KMS-11 (cell line): ENCODE measurements around the gene DCAF8L2.

Experiments used
- H2AFZ ChIP-seq: fragments of 200-600 bp; sonication (generic); 2 replicates; pipeline ENCODE4 v1.6.1; 2016; ENCODE audit warnings: antibody characterized with exemption, mixed run types, low read depth
- H3K27ac ChIP-seq: fragments of 200-600 bp; sonication (generic); 2 replicates; pipeline ENCODE4 v1.6.1; 2016; ENCODE audit warnings: mild to moderate bottlenecking, mixed run types
- H3K27me3 ChIP-seq: fragments of 200-600 bp; sonication (generic); 2 replicates; pipeline ENCODE4 v1.6.1; 2017; ENCODE audit warnings: mild to moderate bottlenecking, low read depth, mixed run types, moderate library complexity; ENCODE audit not compliant: insufficient read depth
- H3K36me3 ChIP-seq: fragments of 200-600 bp; sonication (generic); 2 replicates; pipeline ENCODE4 v1.6.1; 2017; ENCODE audit warnings: mild to moderate bottlenecking, mixed run types; ENCODE audit not compliant: insufficient read depth
- H3K4me1 ChIP-seq: fragments of 200-600 bp; sonication (generic); 2 replicates; pipeline ENCODE4 v1.6.1; 2016; ENCODE audit warnings: mild to moderate bottlenecking, low read depth, mixed run types; ENCODE audit not compliant: poor library complexity, severe bottlenecking
- H3K4me2 ChIP-seq: fragments of 200-600 bp; sonication (generic); 2 replicates; pipeline ENCODE4 v1.7.0; 2016; ENCODE audit warnings: mild to moderate bottlenecking, mixed run types
- H3K4me3 ChIP-seq: fragments of 200-600 bp; sonication (generic); IDR thresholded peaks from 2 replicates; pipeline ENCODE4 v1.6.1; 2017; ENCODE audit warnings: low read depth, low read length, mixed read lengths; ENCODE audit not compliant: insufficient read depth
- H3K79me2 ChIP-seq: fragments of 200-600 bp; sonication (generic); 2 replicates; pipeline ENCODE4 v1.6.1; 2016; ENCODE audit warnings: low read depth, mixed run types; ENCODE audit not compliant: insufficient read depth
- H3K9ac ChIP-seq: fragments of 200-600 bp; sonication (generic); 2 replicates; pipeline ENCODE4 v1.6.1; 2016; ENCODE audit warnings: mild to moderate bottlenecking, mixed run types
- H4K20me1 ChIP-seq: fragments of 200-600 bp; sonication (generic); 2 replicates; pipeline ENCODE4 v1.6.1; 2016; ENCODE audit warnings: mild to moderate bottlenecking, mixed run types; ENCODE audit not compliant: insufficient read depth
- CTCF ChIP-seq: fragments of 200-600 bp; sonication (generic); conservative IDR thresholded peaks from 2 replicates; pipeline ENCODE4 v1.6.1; 2017; ENCODE audit warnings: low read depth, mild to moderate bottlenecking, antibody characterized with exemption, low read length, moderate library complexity, mixed read lengths

Gene DCAF8L2

DNA sequence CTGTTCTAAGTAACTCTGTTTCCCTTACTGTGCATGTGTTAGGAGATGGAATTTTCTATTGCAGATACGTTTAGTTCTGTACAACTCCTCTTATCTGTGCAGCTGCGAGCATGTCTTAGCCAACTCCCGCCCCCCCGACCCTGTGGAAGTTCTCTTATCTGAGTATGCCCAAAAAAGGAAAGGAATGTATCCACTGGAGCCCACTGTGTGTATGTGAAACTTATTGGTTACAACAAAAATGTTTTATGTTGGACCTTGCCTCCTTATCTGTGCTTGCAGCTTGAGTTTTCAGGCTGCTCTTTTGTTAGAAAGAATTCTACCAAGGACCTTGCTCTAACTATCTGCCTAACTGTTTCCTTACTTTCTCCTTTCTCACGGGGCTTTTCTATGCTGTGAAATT lies 24.2 kb upstream of the DCAF8L2 start:
- Histone ChIP-seq H3K79me2 (no peaks in the 10 kb centered on the region), H3K4me2 (no peak overlapping the region), H3K4me1 (no peaks in the 10 kb centered on the region), H3K4me3 (no peak overlapping the region), H3K9ac (no peak overlapping the region), H3K27ac (no peak overlapping the region), H2AFZ (no peak overlapping the region), H3K36me3 (no peaks in the 10 kb centered on the region), H3K27me3 (no peaks in the 10 kb centered on the region), H4K20me1 (no peaks in the 10 kb centered on the region)
- TF ChIP-seq CTCF, result no peak

DNA sequence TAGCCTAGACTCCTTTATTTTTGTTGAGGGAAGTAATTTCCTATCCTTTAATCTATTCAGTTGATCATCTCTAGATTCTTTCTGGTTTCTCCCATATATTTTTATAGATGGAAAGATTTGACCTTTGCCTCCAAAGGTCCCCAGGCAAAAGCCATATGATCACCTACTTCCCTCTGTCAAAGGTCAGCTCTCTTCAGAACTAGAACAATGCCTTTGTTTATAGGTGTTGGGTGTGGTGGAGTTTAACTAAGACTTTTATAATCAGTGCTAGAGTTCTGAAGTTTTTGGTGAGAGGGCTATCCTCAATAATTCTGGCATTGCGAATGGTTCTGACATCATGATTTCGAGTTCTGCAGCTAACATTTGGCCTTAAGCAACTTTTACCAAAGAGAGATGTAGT lies 19.0 kb upstream of the DCAF8L2 start:
- no peak overlapping the region for H3K27ac ChIP-seq
- TF ChIP-seq CTCF, result no peak
- H4K20me1 ChIP-seq, result no peaks in the 10 kb centered on the region
- no peaks in the 10 kb centered on the region for H3K36me3 ChIP-seq
- H3K4me3 ChIP-seq, result no peak overlapping the region
- no peaks in the 10 kb centered on the region for H3K27me3 ChIP-seq
- no peak overlapping the region for H3K9ac ChIP-seq
- no peak overlapping the region for H3K4me2 ChIP-seq
- no peak overlapping the region for H2AFZ ChIP-seq
- no peaks in the 10 kb centered on the region for H3K4me1 ChIP-seq
- no peaks in the 10 kb centered on the region for H3K79me2 ChIP-seq

- H3K4me2 ChIP-seq, result no peak overlapping the region
These were observed 14.6 kb upstream of the DCAF8L2 start for GRCh38 chrX:27575565-27575964.

DNA sequence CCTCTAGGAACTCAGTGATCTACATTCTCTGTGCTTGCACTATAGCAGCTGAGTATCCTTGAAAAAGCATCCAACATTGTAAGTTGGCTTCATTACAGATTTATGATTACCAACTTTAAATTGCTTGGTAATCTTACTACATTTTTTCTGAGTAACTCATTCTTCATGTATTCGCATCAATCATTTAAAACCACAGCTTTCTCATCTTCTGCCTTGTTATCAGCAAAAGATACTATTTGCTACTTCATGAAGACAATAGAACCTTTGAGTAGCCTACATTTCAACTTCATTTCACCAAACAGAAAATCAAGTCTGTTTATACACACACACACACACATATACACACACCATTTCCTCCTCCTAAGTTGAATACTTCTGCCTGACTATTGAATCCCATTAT lies 6.2 kb upstream of the DCAF8L2 start:
- no peak overlapping the region for H3K9ac ChIP-seq
- H3K4me1 ChIP-seq, result no peaks in the 10 kb centered on the region
- no peaks in the 10 kb centered on the region for H3K79me2 ChIP-seq
- H4K20me1 ChIP-seq, result no peaks in the 10 kb centered on the region
- H2AFZ ChIP-seq, result no peak overlapping the region
- TF ChIP-seq CTCF, result no peak
- no peaks in the 10 kb centered on the region for H3K27me3 ChIP-seq
- no peaks in the 10 kb centered on the region for H3K36me3 ChIP-seq
- no peak overlapping the region for H3K4me3 ChIP-seq
- no peak overlapping the region for H3K4me2 ChIP-seq
- no peak overlapping the region for H3K27ac ChIP-seq

More at GRCh38 chrX:27575565-27575964, 14.6 kb upstream of the DCAF8L2 start:
- Histone ChIP-seq H3K4me3 (no peak overlapping the region), H3K27ac (no peak overlapping the region), H3K36me3 (no peaks in the 10 kb centered on the region), H3K79me2 (no peaks in the 10 kb centered on the region), H3K9ac (no peak overlapping the region), H4K20me1 (no peaks in the 10 kb centered on the region), H3K27me3 (no peaks in the 10 kb centered on the region), H3K4me1 (no peaks in the 10 kb centered on the region), H2AFZ (no peak overlapping the region)
- TF ChIP-seq CTCF, result no peak

GRCh38 chrX:27591938-27592337 lies 1.8 kb downstream of the DCAF8L2 start:
- H2AFZ ChIP-seq, result no peak overlapping the region
- H4K20me1 ChIP-seq, result no peaks in the 10 kb centered on the region
- no peak overlapping the region for H3K9ac ChIP-seq
- H3K79me2 ChIP-seq, result no peaks in the 10 kb centered on the region
- H3K4me2 ChIP-seq, result no peak overlapping the region
- no peak for TF ChIP-seq CTCF
- H3K36me3 ChIP-seq, result no peaks in the 10 kb centered on the region
- H3K27me3 ChIP-seq, result no peaks in the 10 kb centered on the region
- H3K4me3 ChIP-seq, result no peak overlapping the region
- no peaks in the 10 kb centered on the region for H3K4me1 ChIP-seq
- no peak overlapping the region for H3K27ac ChIP-seq
